Transverse colon (tissue), 4 donors: Measurements from ENCODE around the gene HNRNPU. TPM values are rescaled to one million over a fixed set of nuclear protein-coding genes. Genes with fewer than 3 reads are reported as not detected.

Experiments used
- DNase-seq: peaks from one replicate; pipeline ENCODE4 v3.0.0-alpha.2; 2019
- H3K27ac ChIP-seq, 4 donors: fragments of 200-600 bp; sonication (generic); 2 replicates each; pipeline ENCODE4 v1.5.1; 2016 to 2018; ENCODE audit warnings: inconsistent platforms in 4 of 4
- H3K27me3 ChIP-seq: fragments of 200-600 bp; sonication (generic); 2 replicates; pipeline ENCODE4 v1.5.1; 2017; ENCODE audit warnings: inconsistent platforms
- H3K36me3 ChIP-seq, 4 donors: fragments of 200-600 bp; sonication (generic); 2 replicates each; pipeline ENCODE4 v1.5.1; 2017 to 2019; ENCODE audit warnings: inconsistent platforms in 4 of 4
- H3K4me1 ChIP-seq, 4 donors: fragments of 200-600 bp; sonication (generic); 2 replicates each; pipeline ENCODE4 v1.5.1; 2017 to 2020; ENCODE audit warnings: inconsistent platforms in 4 of 4
- H3K4me3 ChIP-seq, 4 donors: fragments of 200-600 bp; sonication (generic); 1 replicate in 1 of 4; 2 replicates in 3 of 4; pipeline versions ENCODE4 v1.5.1 to v1.6.1; 2017 to 2019; ENCODE audit warnings: inconsistent platforms in 4 of 4
- H3K9me3 ChIP-seq, 2 donors: fragments of 200-600 bp; sonication (generic); 2 replicates each; pipeline ENCODE4 v1.5.1; 2017 to 2019; ENCODE audit warnings: inconsistent platforms in 2 of 2
- CTCF ChIP-seq, 5 experiments: fragments of 200-600 bp in 3 of 5; fragments of 450-650 bp in 2 of 5; sonication (generic) in 3 of 5; IDR thresholded peaks; 1 replicate in 2 of 5; 2 replicates in 3 of 5; pipeline ENCODE4 v1.5.1; 2016 to 2017; ENCODE audit warnings: antibody characterized with exemption in 5 of 5, inconsistent platforms in 3 of 5, mild to moderate bottlenecking in 2 of 5, moderate library complexity in 1 of 5
- EP300 ChIP-seq: sonication (generic); formaldehyde crosslinking; IDR thresholded peaks from one replicate; pipeline ENCODE4 v1.6.1; 2017; ENCODE audit warnings: antibody characterized with exemption, low read depth
- POLR2A ChIP-seq: fragments of 450-650 bp; IDR thresholded peaks from one replicate; pipeline ENCODE4 v1.6.1; 2016; ENCODE audit warnings: antibody characterized with exemption, mild to moderate bottlenecking, moderate library complexity
- POLR2AphosphoS5 ChIP-seq, 3 donors: sonication (generic); formaldehyde crosslinking; IDR thresholded peaks; one replicate each; pipeline ENCODE4 v1.6.1; 2016; ENCODE audit warnings: antibody characterized with exemption in 3 of 3
- WGBS, 2 donors: methylation state at CpG; one replicate each; pipeline ENCODE4 v1.1.5; 2018; ENCODE audit warnings: low coverage in 1 of 2; 5-methylcytosine and 5-hydroxymethylcytosine counted together
- in situ Hi-C, 4 donors: fragments of 200-750 bp; cut with MboI; loops; one replicate each; pipeline versions ENCODE4 v1.15.0 to v1.15.1; 2017; ENCODE audit warnings: low sequenced_read_pairs in 3 of 4, low pct_ligation_motif_present in 1 of 4, low pct_unique_long_range_greater_than_20kb in 1 of 4
- intact Hi-C: fragments of 100-400 bp; cut with DNase I; formaldehyde crosslinking; loops from one replicate; pipeline ENCODE4 v1.15.1; 2023; ENCODE audit warnings: low total_unique reads
- total RNA-seq, 4 donors: library from RNA; depleted of rRNA; stranded (reverse); fragments of >200 nt; gene quantifications; one replicate each; pipeline ENCODE4 v1.1.0, GENCODE V29; 2016

Gene HNRNPU
- total RNA-seq, 4 donors from 2014 or later: 223 to 364 (median 237) TPM

- Histone ChIP-seq H3K9me3 (no peaks in the 10 kb centered on the region), H3K4me1 (no peaks in the 10 kb centered on the region), H3K27me3 (no peaks in the 10 kb centered on the region), H3K27ac (no peak overlapping the region), H3K36me3 (no peaks in the 10 kb centered on the region), H3K4me3 (no peak overlapping the region)
- no peak for DNase-seq
- in situ Hi-C loops (no loop called here), intact Hi-C loops (no loop called here)
- WGBS, 2 donors: 73 to 81% methylated on average over 14 to 15 of the region's 15 CpGs
- TF ChIP-seq EP300: no peak
- no peak for TF ChIP-seq CTCF (IDR thresholded peaks at IDR 0.05)
- no peak for TF ChIP-seq POLR2A
- TF ChIP-seq POLR2AphosphoS5 (IDR thresholded peaks at IDR 0.05): no peak
These were observed 33.3 kb upstream of the HNRNPU start for GRCh38 chr1:244897476-244898254.

- TF ChIP-seq POLR2A: no peak
- TF ChIP-seq EP300: no peak
- TF ChIP-seq POLR2AphosphoS5 (IDR thresholded peaks at IDR 0.05): no peak
- no peak for TF ChIP-seq CTCF (IDR thresholded peaks at IDR 0.05)
- no peaks in the 10 kb centered on the region for H3K27me3 ChIP-seq
- H3K4me3 ChIP-seq: no peak overlapping the region
- no peaks in the 10 kb centered on the region for H3K9me3 ChIP-seq
- H3K27ac ChIP-seq: no peak overlapping the region
- in situ Hi-C loops (no loop called here), intact Hi-C loops (no loop called here)
- no peak for DNase-seq
- H3K4me1 ChIP-seq: no peaks in the 10 kb centered on the region
- 33 to 64% methylated on average over 2 to 3 of the region's 3 CpGs for WGBS, 2 donors
- no peaks in the 10 kb centered on the region for H3K36me3 ChIP-seq
These were observed 32.2 kb upstream of the HNRNPU start for GRCh38 chr1:244896550-244896949.

GRCh38 chr1:244893836-244894235, 29.5 kb upstream of the HNRNPU start:
- Histone ChIP-seq H3K4me3 (no peak overlapping the region), H3K9me3 (no peaks in the 10 kb centered on the region), H3K27ac (no peak overlapping the region), H3K4me1 (no peaks in the 10 kb centered on the region), H3K36me3 (no peaks in the 10 kb centered on the region), H3K27me3 (no peaks in the 10 kb centered on the region)
- no peak for DNase-seq
- WGBS, 2 donors: 80 to 92% methylated on average over 5 to 7 of the region's 7 CpGs
- in situ Hi-C loops: no loop called here
- intact Hi-C loops: no loop called here
- no peak for TF ChIP-seq POLR2AphosphoS5 (IDR thresholded peaks at IDR 0.05)
- TF ChIP-seq CTCF (IDR thresholded peaks at IDR 0.05): no peak
- no peak for TF ChIP-seq POLR2A
- TF ChIP-seq EP300: no peak

GRCh38 chr1:244887281-244887680, 22.9 kb upstream of the HNRNPU start:
- Histone ChIP-seq H3K4me3 (no peak overlapping the region), H3K4me1 (no peaks in the 10 kb centered on the region), H3K27me3 (no peaks in the 10 kb centered on the region), H3K27ac (no peak overlapping the region), H3K9me3 (no peaks in the 10 kb centered on the region), H3K36me3 (no peaks in the 10 kb centered on the region)
- in situ Hi-C loops: no loop called here
- intact Hi-C loops: no loop called here
- WGBS, 2 donors: 61 to 86% methylated on average over 2 to 4 of the region's 4 CpGs
- DNase-seq: peak; percentile 11
- TF ChIP-seq POLR2AphosphoS5 (IDR thresholded peaks at IDR 0.05) (no peak), POLR2A (no peak), CTCF (IDR thresholded peaks at IDR 0.05) (no peak)
